Neural progenitor cell (in vitro differentiated cells): ENCODE data around the gene CSKMT.
"Not testable (repeated sequence)": the region's sequence is repeated elsewhere in the genome, so short reads cannot be mapped to it uniquely, and the experiment has no call there.

Experiments
- EZH2phosphoT487 ChIP-seq: fragments of 200-600 bp; sonication (generic); IDR thresholded peaks from 2 replicates; pipeline ENCODE4 v1.6.1; 2017; ENCODE audit warnings: antibody characterized with exemption
- TF ChIP-seq, protein P1 (sequence below): fragments of 200-600 bp; sonication (generic); IDR thresholded peaks from 2 replicates; pipeline ENCODE4 v1.5.1; 2017; ENCODE audit warnings: antibody characterized with exemption, mild to moderate bottlenecking

DNA sequence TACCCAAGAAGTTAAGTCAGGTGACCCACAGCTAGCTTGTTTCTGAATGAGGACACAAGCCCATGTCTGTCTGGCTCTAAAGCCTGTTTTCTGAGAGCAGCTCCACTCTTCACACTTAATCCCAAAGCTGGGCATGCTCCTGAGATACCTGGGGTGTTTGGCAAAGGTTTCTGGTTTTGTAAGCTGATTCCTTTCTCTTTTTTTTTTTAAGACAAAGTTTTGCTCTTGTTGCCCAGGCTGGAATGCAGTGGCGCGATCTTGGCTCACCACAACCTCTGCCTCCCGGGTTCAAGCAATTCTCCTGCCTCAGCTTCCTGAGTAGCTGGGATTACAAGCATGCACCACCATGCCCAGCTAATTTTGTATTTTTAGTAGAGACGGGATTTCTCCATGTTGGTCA, 28.5 kb downstream of the CSKMT start:
- TF ChIP-seq, protein P1, sequence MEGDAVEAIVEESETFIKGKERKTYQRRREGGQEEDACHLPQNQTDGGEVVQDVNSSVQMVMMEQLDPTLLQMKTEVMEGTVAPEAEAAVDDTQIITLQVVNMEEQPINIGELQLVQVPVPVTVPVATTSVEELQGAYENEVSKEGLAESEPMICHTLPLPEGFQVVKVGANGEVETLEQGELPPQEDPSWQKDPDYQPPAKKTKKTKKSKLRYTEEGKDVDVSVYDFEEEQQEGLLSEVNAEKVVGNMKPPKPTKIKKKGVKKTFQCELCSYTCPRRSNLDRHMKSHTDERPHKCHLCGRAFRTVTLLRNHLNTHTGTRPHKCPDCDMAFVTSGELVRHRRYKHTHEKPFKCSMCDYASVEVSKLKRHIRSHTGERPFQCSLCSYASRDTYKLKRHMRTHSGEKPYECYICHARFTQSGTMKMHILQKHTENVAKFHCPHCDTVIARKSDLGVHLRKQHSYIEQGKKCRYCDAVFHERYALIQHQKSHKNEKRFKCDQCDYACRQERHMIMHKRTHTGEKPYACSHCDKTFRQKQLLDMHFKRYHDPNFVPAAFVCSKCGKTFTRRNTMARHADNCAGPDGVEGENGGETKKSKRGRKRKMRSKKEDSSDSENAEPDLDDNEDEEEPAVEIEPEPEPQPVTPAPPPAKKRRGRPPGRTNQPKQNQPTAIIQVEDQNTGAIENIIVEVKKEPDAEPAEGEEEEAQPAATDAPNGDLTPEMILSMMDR = not testable (repeated sequence)
- not testable (repeated sequence) for TF ChIP-seq EZH2phosphoT487
